ENCODE results near the gene UVSSA. TPM values are rescaled to one million over a fixed set of nuclear protein-coding genes. Genes with fewer than 3 reads are reported as not detected.

Gene UVSSA
- total RNA-seq, 1 donor from 2014 or later = 35.2 TPM

GRCh38 chr4:1317177-1318045, 29.6 kb upstream of the UVSSA start:
- CTCF ChIA-PET = no interaction called here
- POLR2A ChIA-PET = no interaction called here
- no peaks in the 10 kb centered on the region for H3K9me3 Mint-ChIP-seq
- no peak for TF ChIP-seq CTCF (IDR thresholded peaks at IDR 0.05)
- H3K27me3 Mint-ChIP-seq = no peaks in the 10 kb centered on the region
- no peak overlapping the region for H3K4me3 Mint-ChIP-seq
- H3K4me1 Mint-ChIP-seq = no peaks in the 10 kb centered on the region
- intact Hi-C loops (cut with micrococcal nuclease) = no loop called here
- H3K36me3 Mint-ChIP-seq (ENCODE audit: low read depth) = peaks cover 82% of the 10 kb centered on the region
- H3K27ac Mint-ChIP-seq = no peak overlapping the region
- ATAC-seq (ENCODE audit: low read depth) = no peak
- DNase-seq = no peak

- Mint-ChIP-seq H3K4me3 (no peak overlapping the region), H3K9me3 (no peaks in the 10 kb centered on the region), H3K27ac (no peak overlapping the region), H3K36me3 (ENCODE audit: low read depth) (peaks cover 78% of the 10 kb centered on the region), H3K27me3 (no peaks in the 10 kb centered on the region), H3K4me1 (no peaks in the 10 kb centered on the region)
- TF ChIP-seq CTCF (IDR thresholded peaks at IDR 0.05) = no peak
- no peak for DNase-seq
- intact Hi-C loops (cut with micrococcal nuclease) = no loop called here
- ChIA-PET CTCF (no interaction called here), POLR2A (no interaction called here)
- ATAC-seq (ENCODE audit: low read depth) = no peak
These were observed 29.0 kb upstream of the UVSSA start for GRCh38 chr4:1318046-1318375.

DNA sequence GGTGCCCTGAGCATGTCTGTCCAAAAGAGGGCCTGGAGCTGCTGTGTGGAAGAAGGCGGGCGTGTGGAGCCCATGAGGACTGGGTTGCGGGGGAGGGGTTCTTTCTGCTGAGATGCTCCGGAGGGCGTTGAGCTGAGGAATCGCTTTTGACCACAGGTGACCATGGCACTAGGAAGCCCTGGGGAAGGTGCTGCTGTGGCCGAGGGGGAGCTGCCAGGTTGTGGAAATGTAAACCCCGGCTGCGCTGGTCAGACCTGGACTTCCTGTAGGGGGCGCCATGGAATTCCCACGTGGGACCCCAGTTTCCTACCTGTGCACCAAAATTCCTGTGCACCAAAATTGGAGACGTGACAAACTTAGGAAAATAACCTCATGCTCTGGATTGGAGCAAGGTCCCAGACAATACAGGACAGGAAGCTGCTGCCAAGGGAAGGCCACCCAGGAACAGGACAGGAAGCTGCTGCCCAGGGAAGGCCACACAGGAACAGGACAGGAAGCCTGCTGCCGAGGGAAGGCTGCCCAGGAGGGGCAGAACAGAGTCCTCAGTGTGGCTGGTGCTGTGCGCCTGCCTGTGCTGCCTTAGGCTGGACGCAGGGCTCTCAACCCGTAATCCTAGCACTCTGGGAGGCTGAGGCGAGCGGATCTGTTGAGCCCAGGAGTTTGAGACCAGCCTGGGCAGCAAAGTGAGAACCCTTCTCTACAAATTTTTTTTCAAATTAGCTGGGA, 28.4 kb upstream of the UVSSA start:
- H3K9me3 Mint-ChIP-seq = no peaks in the 10 kb centered on the region
- peaks cover 72% of the 10 kb centered on the region for H3K36me3 Mint-ChIP-seq (ENCODE audit: low read depth)
- ChIA-PET POLR2A (interaction anchor here (0.9 kb wide), 1 partner anchor 29 kb away, joined by 4 read pairs; the partner anchor contains the start of gene MAEA), CTCF (no interaction called here)
- H3K4me1 Mint-ChIP-seq = no peaks in the 10 kb centered on the region
- H3K27ac Mint-ChIP-seq = no peak overlapping the region
- intact Hi-C loops (cut with micrococcal nuclease) = no loop called here
- DNase-seq (no peak), ATAC-seq (ENCODE audit: low read depth) (no peak)
- TF ChIP-seq CTCF (IDR thresholded peaks at IDR 0.05) = no peak
- H3K27me3 Mint-ChIP-seq = no peaks in the 10 kb centered on the region
- no peak overlapping the region for H3K4me3 Mint-ChIP-seq

DNA sequence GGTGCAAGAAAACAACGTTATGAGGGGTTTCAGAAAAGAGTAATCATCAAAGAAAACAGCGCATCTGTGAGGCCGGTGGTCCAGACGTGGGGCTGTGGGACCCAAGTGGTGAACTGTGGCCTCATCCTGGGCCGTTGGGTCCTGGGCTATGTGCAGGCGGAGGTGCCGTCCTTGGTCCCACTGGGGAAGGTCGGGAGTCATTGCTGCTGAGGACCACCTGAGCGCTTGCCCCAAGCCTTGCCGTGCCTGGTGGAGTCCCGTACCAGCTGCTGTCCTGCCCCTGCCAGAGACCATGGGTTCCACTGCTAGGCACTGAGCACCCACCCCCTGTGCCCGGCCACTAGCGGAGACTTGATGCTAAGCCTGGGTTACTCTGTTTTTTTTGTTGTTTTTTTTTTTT, 25.5 kb upstream of the UVSSA start:
- H3K9me3 Mint-ChIP-seq = no peaks in the 10 kb centered on the region
- no peaks in the 10 kb centered on the region for H3K27me3 Mint-ChIP-seq
- intact Hi-C loops (cut with micrococcal nuclease) = no loop called here
- H3K36me3 Mint-ChIP-seq (ENCODE audit: low read depth) = peaks cover 56% of the 10 kb centered on the region
- TF ChIP-seq CTCF (IDR thresholded peaks at IDR 0.05) = no peak
- POLR2A ChIA-PET = no interaction called here
- CTCF ChIA-PET = no interaction called here
- ATAC-seq (ENCODE audit: low read depth) (no peak), DNase-seq (no peak)
- H3K4me1 Mint-ChIP-seq = no peaks in the 10 kb centered on the region
- H3K27ac Mint-ChIP-seq = no peak overlapping the region
- H3K4me3 Mint-ChIP-seq = no peak overlapping the region

DNA sequence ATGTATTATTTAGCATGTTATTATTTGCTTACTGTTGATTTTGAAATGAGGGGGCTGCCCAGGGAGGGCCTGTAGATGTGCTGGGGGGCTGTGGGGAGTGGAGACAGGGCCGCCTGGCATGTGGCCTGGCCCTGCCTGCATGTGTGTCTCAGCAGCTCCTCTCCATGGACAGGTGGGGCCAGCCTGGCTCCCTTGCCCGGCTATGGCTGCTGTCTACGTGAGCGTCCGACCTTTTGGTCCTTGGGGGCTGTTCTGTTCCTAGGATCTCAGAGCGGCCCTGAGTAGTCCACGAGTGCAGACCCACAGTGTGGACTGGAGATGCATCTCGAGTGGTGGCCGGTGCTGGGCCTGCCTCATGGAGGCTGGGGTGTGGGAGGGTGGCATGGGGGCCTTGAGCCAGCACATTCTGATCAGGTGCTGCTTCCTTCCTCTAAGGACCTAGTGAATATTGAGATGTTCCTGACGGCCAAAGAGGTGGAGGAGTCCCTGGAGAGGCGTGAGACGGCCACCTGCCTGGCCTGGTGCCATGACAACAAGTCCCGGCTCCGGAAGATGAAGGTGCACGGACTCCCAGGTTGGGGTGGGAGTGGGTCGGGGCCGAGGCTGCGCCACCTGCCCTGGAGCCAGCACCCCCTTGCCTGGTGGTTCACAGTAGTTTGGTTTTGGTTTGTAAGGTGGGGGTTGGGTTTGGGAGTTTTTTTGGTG, 24.9 kb upstream of the UVSSA start:
- ChIA-PET CTCF (no interaction called here), POLR2A (no interaction called here)
- no peaks in the 10 kb centered on the region for H3K9me3 Mint-ChIP-seq
- ATAC-seq (ENCODE audit: low read depth) (no peak), DNase-seq (no peak)
- H3K27ac Mint-ChIP-seq = no peak overlapping the region
- no peak for TF ChIP-seq CTCF (IDR thresholded peaks at IDR 0.05)
- no peak overlapping the region for H3K4me3 Mint-ChIP-seq
- intact Hi-C loops (cut with micrococcal nuclease) = no loop called here
- peaks cover 54% of the 10 kb centered on the region for H3K36me3 Mint-ChIP-seq (ENCODE audit: low read depth)
- no peaks in the 10 kb centered on the region for H3K4me1 Mint-ChIP-seq
- H3K27me3 Mint-ChIP-seq = no peaks in the 10 kb centered on the region
